LNCAP (cell line): ENCODE measurements around the gene PRPF38A.

Source experiments
- CTCF ChIP-seq: fragments of 450-650 bp; IDR thresholded peaks from 2 replicates; pipeline ENCODE4 v1.5.1; 2017; ENCODE audit warnings: mild to moderate bottlenecking

Gene PRPF38A

GRCh38 chr1:52404116-52404974, at the start of gene PRPF38A, which contains the start of gene ORC1:
PRPF38A (plus strand) TSS chr1:52404602; CDS start chr1:52404750, 148 bp downstream.
ORC1 (minus strand) TSS chr1:52404423; CDS start chr1:52402223, 2,200 bp downstream.
- TF ChIP-seq CTCF = peak; percentile 50; the same call in 1 of the 2 replicates

GRCh38 chr1:52355436-52355835, 49.0 kb upstream of the PRPF38A start:
- no peak for TF ChIP-seq CTCF

- no peak for TF ChIP-seq CTCF
Measured at GRCh38 chr1:52355847-52356505, 48.4 kb upstream of the PRPF38A start.

GRCh38 chr1:52356818-52357355, 47.5 kb upstream of the PRPF38A start:
- TF ChIP-seq CTCF = no peak

- TF ChIP-seq CTCF = no peak
Measured at GRCh38 chr1:52357397-52357796, 47.0 kb upstream of the PRPF38A start.

- no peak for TF ChIP-seq CTCF
Measured at GRCh38 chr1:52358851-52359497, 45.4 kb upstream of the PRPF38A start.
